HT-29 (cell line): Measurements from ENCODE around the gene DUSP14. TPM values are rescaled to one million over a fixed set of nuclear protein-coding genes. Genes with fewer than 3 reads are reported as not detected.
A peak's percentile ranks its signal among the peaks of the same experiment; 100 is the strongest.
"Not testable (repeated sequence)": the region's sequence is repeated elsewhere in the genome, so short reads cannot be mapped to it uniquely, and the experiment has no call there.

Source experiments
- DNase-seq: peaks from one replicate; pipeline ENCODE4 v3.0.0-alpha.2; 2015; ENCODE audit warnings: low spot score
- total RNA-seq: library from RNA; depleted of rRNA; stranded (reverse); fragments of >200 nt; shearing (Covaris generic); gene quantifications from 2 replicates; pipeline ENCODE4 v1.2.3, GENCODE V29; 2014; rRNA removed

DUSP14 gene
- 64.2 and 71.4 TPM in 2 replicates for total RNA-seq

DNA sequence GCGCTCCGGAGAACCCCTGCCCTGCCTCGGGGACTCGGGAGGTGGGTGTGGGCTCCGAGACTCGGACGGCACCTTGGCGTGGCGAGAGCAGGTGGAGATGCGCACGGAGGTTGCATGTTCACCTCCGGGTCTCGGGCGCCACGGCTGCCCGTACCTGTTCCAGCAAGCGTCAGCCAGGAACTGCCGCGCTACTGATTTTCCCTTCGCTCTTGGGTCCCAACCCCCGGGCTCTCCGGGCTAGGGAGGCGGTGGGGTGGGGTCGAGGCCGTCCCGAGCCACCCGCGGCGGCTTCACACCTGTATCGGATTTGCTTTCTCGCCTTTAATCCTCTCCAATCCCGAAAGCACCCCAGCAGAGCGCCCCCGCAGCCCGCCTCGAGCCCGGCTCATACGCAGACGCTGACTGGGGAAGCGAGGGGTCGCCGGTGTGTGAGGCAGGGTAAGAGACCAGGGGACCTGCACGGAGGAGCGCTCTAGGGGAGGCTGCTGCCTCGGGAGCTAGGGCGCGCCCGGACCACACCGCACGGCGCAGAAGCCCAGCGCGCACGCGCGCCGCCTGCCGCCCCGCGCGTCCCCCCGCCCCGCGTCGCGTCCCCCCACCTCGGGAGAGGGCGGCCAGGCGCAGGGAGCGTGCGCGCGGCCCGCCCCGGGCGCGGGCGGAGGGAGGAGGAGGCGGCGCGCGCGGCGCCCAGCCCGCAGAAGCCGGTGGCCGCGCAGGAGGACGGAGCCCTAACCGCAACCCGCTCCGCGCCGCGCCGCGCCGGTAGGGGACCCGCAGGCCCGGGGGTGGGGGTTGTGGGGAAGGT is at the start of gene DUSP14:
DUSP14 (plus strand) TSS at position 695 of the 805 bp plus-strand sequence. CDS start 22,382 bp downstream, outside the sequence.
- peak; percentile 95 for DNase-seq

GRCh38 chr17:37440424-37440823 is 49.3 kb upstream of the DUSP14 start:
- no peak for DNase-seq

- DNase-seq = not testable (repeated sequence)
Observed at GRCh38 chr17:37441369-37442014, 48.2 kb upstream of the DUSP14 start.

GRCh38 chr17:37446027-37446426 is 43.7 kb upstream of the DUSP14 start:
- no peak for DNase-seq

- DNase-seq = no peak
Observed at GRCh38 chr17:37447641-37448040, 42.0 kb upstream of the DUSP14 start.

GRCh38 chr17:37450112-37450511 is 39.6 kb upstream of the DUSP14 start:
- DNase-seq = no peak

- DNase-seq = not testable (repeated sequence)
Observed at GRCh38 chr17:37457801-37458200, 31.9 kb upstream of the DUSP14 start.

GRCh38 chr17:37458805-37459204 is 30.9 kb upstream of the DUSP14 start:
- DNase-seq = no peak

GRCh38 chr17:37461668-37462067 is 28.0 kb upstream of the DUSP14 start:
- no peak for DNase-seq

DNA sequence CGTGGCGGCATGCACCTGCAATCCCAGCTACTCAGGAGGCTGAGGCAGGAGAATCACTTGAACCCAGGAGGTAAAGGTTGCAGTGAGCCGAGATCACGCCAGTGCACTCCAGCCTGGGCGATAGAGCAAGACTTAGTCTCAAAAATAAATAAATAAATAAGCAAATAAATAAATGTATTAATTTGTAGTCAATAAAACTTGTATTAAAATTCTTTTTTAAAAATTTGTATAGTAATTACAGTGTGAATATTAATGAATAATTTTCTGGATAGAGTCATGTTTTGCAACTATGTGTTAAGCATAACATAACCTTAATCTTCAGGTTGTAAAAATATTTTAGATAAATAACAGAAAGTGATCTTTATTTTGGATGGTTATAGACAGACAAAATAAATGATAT is 27.2 kb upstream of the DUSP14 start:
- no peak for DNase-seq

DNA sequence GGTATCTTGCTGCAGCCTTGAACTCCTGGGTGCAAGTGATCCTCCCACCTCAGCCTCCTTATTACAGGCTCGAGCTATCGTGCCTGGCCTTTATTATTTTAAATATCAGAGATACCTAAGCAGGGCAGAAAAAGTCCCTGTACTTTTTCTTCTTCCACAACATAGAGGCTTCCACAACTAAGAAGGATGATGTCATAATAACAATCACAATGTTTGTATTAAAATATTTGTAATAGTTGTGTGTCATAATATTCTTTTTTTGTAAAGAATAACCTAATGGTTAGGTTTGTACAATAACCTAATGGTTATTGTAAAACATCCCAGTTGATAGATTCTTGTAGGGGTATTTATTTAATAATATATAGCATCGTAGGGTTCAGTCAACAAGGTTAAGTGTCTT is 26.7 kb upstream of the DUSP14 start:
- DNase-seq = no peak

DNA sequence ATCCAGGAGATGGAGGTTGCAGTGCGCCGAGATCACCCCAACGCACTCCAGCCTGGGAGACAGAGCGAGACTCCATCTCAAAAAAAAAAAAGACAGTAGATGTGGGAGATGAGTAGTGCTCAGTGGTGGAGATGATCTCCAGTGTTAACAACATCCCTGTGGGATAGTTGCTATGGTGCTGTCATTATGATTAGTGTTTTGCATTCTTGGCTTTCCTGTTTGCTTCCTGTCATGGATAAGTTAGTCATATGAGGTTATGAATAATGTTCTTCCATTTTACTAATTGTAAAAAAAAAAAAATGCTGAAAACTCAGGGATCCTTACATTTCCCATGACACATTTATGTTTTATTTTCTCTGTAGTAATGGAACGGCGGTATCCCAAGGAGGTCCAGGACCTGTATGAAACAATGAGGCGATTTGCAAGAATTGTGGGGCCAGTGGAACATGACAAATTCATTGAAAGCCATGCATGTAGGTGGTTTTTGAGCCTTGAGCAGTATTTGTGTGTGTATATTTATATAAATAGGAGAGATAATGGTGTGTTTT is 24.5 kb upstream of the DUSP14 start:
- DNase-seq = no peak

DNA sequence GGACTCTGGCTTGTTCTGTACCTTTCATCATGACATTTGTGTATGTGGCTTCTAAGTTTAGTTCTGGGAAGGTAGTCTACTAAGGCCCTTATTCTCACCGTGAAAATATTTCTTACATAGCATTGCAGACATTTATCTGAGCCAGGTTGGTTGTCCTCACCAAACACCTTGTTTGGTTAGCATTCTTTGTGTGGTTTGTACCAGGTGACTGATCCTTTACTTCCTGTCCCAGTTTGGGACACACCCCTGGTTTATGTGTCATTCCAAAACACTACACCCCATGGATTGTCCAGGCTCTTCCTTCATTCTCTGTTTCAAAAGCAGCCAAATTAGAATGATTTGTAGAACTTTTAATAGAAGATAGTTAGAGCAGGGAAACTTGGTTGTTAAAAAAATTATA is 23.2 kb upstream of the DUSP14 start:
- peak; percentile 47 for DNase-seq

DNA sequence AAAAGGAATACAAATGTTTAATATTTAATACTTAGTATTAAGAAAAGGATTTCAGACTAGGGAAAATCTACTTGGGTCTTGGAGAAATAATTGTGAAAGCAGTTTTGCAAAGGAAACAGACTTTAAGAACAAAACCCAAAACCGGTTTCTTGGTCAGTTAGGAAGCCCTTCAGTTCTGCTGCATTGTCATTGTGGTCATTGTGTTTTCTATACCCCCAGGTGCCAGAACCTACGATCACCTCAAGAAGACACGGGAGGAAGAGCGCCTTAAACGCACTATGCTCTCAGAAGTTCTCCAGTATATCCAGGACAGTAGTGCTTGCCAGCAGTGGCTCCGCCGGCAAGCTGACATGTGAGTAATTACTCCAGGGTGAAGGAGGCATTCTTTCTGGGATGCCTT is 19.5 kb upstream of the DUSP14 start:
- no peak for DNase-seq

- peak; percentile 32 for DNase-seq
Observed at GRCh38 chr17:37475731-37476420, 13.8 kb upstream of the DUSP14 start.

DNA sequence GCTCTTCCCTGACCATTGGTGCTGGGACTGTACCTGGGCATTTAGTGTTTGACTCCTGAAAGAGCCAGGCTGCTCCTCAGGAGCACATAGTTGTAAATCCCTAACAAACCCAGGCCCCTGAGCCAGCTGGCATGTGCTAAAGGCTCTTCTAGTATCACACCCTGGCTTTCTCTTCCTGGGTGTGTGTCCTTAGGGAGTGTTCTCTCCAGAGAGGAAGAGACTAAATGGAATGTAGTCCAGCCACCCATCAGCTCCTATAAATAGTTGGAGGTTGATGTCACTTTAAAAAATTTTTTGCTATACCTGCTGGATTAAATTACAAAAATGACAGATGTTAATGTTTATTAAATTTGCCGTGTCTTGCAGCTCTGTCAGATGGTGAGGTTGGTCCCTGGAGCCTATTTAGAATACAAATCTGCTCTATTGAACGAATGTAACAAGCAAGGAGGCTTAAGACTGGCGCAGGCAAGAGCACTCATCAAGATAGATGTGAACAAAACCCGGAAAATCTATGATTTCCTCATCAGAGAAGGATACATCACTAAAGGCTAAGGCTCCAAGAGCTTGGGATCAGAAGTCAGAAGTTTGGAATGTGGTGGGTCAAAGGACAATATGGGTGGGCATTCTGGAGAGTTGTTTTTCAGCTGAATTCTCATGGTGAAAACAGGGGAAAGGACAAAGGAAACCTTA is 13.1 kb upstream of the DUSP14 start:
- peak; percentile 73 for DNase-seq

- no peak for DNase-seq
Observed at GRCh38 chr17:37478187-37478586, 11.5 kb upstream of the DUSP14 start.

DNA sequence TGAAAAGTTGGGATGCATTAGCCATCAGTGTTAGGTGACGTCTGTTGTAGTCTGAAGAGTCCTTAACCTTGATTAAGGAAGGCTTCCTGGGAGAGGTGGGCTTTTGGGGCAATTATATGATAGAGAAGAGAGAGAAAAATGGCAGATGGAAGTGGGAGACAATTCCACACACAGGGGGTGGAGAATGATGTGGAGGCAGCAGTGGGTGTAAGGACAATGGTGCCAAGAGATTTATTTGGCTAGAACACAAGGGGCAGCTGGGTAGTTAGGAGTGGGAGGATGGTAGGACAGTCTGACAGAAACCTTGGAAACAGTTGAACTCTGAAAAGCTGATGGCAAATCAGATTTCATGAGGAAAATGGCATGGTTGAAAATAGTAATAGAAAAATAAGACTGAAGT is 10.7 kb upstream of the DUSP14 start:
- no peak for DNase-seq

DNA sequence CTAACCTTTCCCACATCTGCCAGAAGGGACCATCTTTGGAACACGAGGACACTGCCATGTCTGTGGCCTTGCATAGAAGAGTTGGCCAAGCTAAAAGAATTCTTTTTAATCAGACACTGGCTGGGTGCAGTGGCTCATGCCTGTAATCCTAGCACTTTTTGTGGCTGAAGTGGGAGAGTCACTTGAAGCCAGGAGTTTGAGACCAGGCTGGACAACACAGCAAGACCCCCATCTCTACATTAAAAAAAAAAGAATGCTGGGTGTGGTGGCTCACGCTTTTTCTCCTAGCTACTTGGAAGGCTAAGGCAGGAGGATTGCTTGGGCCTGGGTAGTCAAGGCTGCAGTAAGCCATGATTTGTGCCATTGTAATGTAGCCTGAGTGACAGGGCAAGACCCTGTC is 9.3 kb upstream of the DUSP14 start:
- no peak for DNase-seq

GRCh38 chr17:37481001-37481665 is 8.6 kb upstream of the DUSP14 start:
- no peak for DNase-seq
